K562 (cell line): Measurements from ENCODE around the gene DNAJC9. TPM values are rescaled to one million over a fixed set of nuclear protein-coding genes. Genes with fewer than 3 reads are reported as not detected.

Source experiments
- ATAC-seq: fragments of 200-7000 bp; cut with Tn5 transposase; 3 replicates; pipeline ENCODE4 v1.9.1; 2020; ENCODE audit warnings: moderate library complexity
- BruUV-seq: library from RNA; stranded (reverse); fragments of 400-500 nt; replicated peaks from 2 replicates; lab custom pipeline; 2021; lab: Mats Ljungman, UMichigan
- CTCF ChIA-PET: fragments of 300-600 bp; formaldehyde crosslinking; extraction: SDS; loops from one replicate; lab custom pipeline; 2021; ENCODE audit warnings: low intra/inter-chr PET ratio; lab: Yijun Ruan, JAX
- POLR2A ChIA-PET: fragments of 300-600, 350-650 bp; sonication (Branson Sonifier 250); formaldehyde crosslinking; extraction: SDS; loops from one replicate; lab custom pipeline; 2021; ENCODE audit warnings: antibody characterized with exemption, inconsistent platforms; lab: Yijun Ruan, JAX
- DNase-seq, 4 experiments: peaks; one replicate each; pipeline versions ENCODE4 v3.0.0 to v3.0.0-alpha.2; 2011 to 2018; ENCODE audit warnings: low spot score in 3 of 4, mixed read lengths in 3 of 4; ENCODE audit errors: extremely low read depth in 1 of 4
- FAIRE-seq: peaks from 2 replicates; lab custom pipeline; 2011; peaks lifted over from hg19 to GRCh38; lab: Jason Lieb, UNC
- H2AFZ ChIP-seq: 2 replicates; pipeline ENCODE4 v1.6.0; 2011; ENCODE audit warnings: low read depth, low read length, control low read depth, inconsistent platforms
- H3K27ac ChIP-seq: fragments of 200-600 bp; 3 replicates; pipeline ENCODE4 v1.8.0; 2011; ENCODE audit warnings: low read depth, mild to moderate bottlenecking, control low read depth, inconsistent platforms, low read length, moderate library complexity, mixed read lengths; ENCODE audit errors: extremely low read depth
- H3K27me3 ChIP-seq, 2 experiments: fragments of 300-600 bp in 1 of 2; 2 replicates in 1 of 2; 3 replicates in 1 of 2; pipeline versions ENCODE4 v1.6.0 to v1.8.0; 2011; ENCODE audit warnings: inconsistent platforms in 2 of 2, low read length in 2 of 2, mild to moderate bottlenecking in 1 of 2, mixed read lengths in 1 of 2, moderate library complexity in 1 of 2; ENCODE audit not compliant: control insufficient read depth in 2 of 2, insufficient read depth in 2 of 2
- H3K36me3 ChIP-seq: fragments of 300-600 bp; 3 replicates; pipeline ENCODE4 v1.8.0; 2011; ENCODE audit warnings: mild to moderate bottlenecking, low read length, inconsistent platforms; ENCODE audit not compliant: control insufficient read depth, insufficient read depth
- H3K4me1 ChIP-seq, 2 experiments: fragments of 200-600 bp in 1 of 2; replicated peaks in 1 of 2; 2 replicates in 1 of 2; 3 replicates in 1 of 2; pipeline versions ENCODE4 v1.5.1 to v1.8.0; 2011; ENCODE audit warnings: inconsistent platforms in 2 of 2, low read length in 2 of 2, mild to moderate bottlenecking in 1 of 2, mixed read lengths in 1 of 2, moderate library complexity in 1 of 2; ENCODE audit not compliant: control insufficient read depth in 2 of 2, insufficient read depth in 2 of 2
- H3K4me2 ChIP-seq: 2 replicates; pipeline ENCODE4 v1.6.1; 2011; ENCODE audit warnings: low read length, control low read depth, inconsistent platforms, mixed read lengths; ENCODE audit not compliant: insufficient read depth
- H3K4me3 ChIP-seq: fragments of 200-600 bp; sonication (generic), shearing (Covaris generic); 2 replicates; pipeline ENCODE4 v1.5.1; 2016; ENCODE audit warnings: control low read depth, inconsistent platforms
- H3K79me2 ChIP-seq: fragments of 200-600 bp; 3 replicates; pipeline ENCODE4 v1.8.0; 2011; ENCODE audit warnings: low read length, inconsistent platforms; ENCODE audit not compliant: control insufficient read depth, insufficient read depth
- H3K9ac ChIP-seq, 2 experiments: 2 replicates each; pipeline versions ENCODE4 v1.6.0 to v1.6.1; 2011; ENCODE audit warnings: low read depth in 2 of 2, low read length in 2 of 2, control low read depth in 1 of 2, inconsistent platforms in 1 of 2, mild to moderate bottlenecking in 1 of 2, mixed read lengths in 1 of 2; ENCODE audit not compliant: insufficient read depth in 1 of 2
- H3K9me1 ChIP-seq: one replicate; pipeline ENCODE4 v1.6.0; 2011; ENCODE audit warnings: inconsistent platforms, mild to moderate bottlenecking, low read length, moderate library complexity; ENCODE audit not compliant: control insufficient read depth, insufficient read depth
- H3K9me3 ChIP-seq: replicated peaks from 2 replicates; pipeline ENCODE4 v1.5.1; 2011; ENCODE audit warnings: low read depth, low read length, inconsistent platforms; ENCODE audit not compliant: control insufficient read depth, insufficient read depth
- H4K20me1 ChIP-seq: replicated peaks from 2 replicates; pipeline ENCODE4 v1.6.1; 2011; ENCODE audit warnings: low read length, inconsistent platforms, mixed read lengths; ENCODE audit not compliant: control insufficient read depth, insufficient read depth
- BHLHE40 ChIP-seq: IDR thresholded peaks from 2 replicates; pipeline ENCODE4 v1.6.1; 2011; ENCODE audit warnings: low read length, improper control_type of control experiment
- CBX5 ChIP-seq: IDR thresholded peaks from 2 replicates; pipeline ENCODE4 v1.6.1; 2014; ENCODE audit warnings: low read depth, borderline replicate concordance
- GTF2A2 ChIP-seq: IDR thresholded peaks from 2 replicates; pipeline ENCODE4 v1.6.1; 2016; ENCODE audit warnings: mild to moderate bottlenecking, missing genetic modification characterization, missing compliant biosample characterization
- HNRNPLL ChIP-seq: fragments of 200-400 bp; formaldehyde crosslinking; IDR thresholded peaks from 2 replicates; pipeline ENCODE4 v1.6.1; 2017; ENCODE audit warnings: low read length, low read depth, mild to moderate bottlenecking; ENCODE audit not compliant: poor library complexity, severe bottlenecking
- NR2F6 ChIP-seq: fragments of 450-650 bp; formaldehyde crosslinking; IDR thresholded peaks from 2 replicates; pipeline ENCODE4 v1.4.0; 2020; ENCODE audit warnings: mild to moderate bottlenecking
- POLR2B ChIP-seq: fragments of 450-650 bp; IDR thresholded peaks from 2 replicates; pipeline ENCODE4 v1.6.1; 2018; ENCODE audit warnings: low read depth; ENCODE audit not compliant: partially characterized antibody
- TEAD4 ChIP-seq, 2 experiments: sonication (generic) in 1 of 2; formaldehyde crosslinking in 1 of 2; IDR thresholded peaks; 2 replicates each; pipeline versions ENCODE4 v1.6.1 to v1.8.0; 2012 to 2022; ENCODE audit warnings: borderline replicate concordance in 1 of 2, inconsistent platforms in 1 of 2, low read length in 1 of 2, mild to moderate bottlenecking in 1 of 2, missing genetic modification reagents in 1 of 2
- ZFX ChIP-seq: sonication (generic); formaldehyde crosslinking; IDR thresholded peaks from 2 replicates; pipeline ENCODE4 v1.8.0; 2022; ENCODE audit warnings: mild to moderate bottlenecking, missing genetic modification reagents, moderate library complexity
- ZNF197 ChIP-seq: fragments of 200-800 bp; sonication (Bioruptor generic); IDR thresholded peaks from 2 replicates; pipeline ENCODE4 v1.6.1; 2016; ENCODE audit warnings: low read depth, missing genetic modification characterization, missing compliant biosample characterization
- ZNF232 ChIP-seq: sonication (generic); formaldehyde crosslinking; IDR thresholded peaks from 2 replicates; pipeline ENCODE4 v1.8.0; 2022; ENCODE audit warnings: mild to moderate bottlenecking, missing genetic modification reagents
- ZNF253 ChIP-seq: fragments of 250-450 bp; sonication (Bioruptor Pico); conservative IDR thresholded peaks from 2 replicates; pipeline ENCODE4 v1.6.1; 2021; ENCODE audit warnings: mild to moderate bottlenecking
- ZNF3 ChIP-seq: fragments of 250-450 bp; sonication (Bioruptor Pico); IDR thresholded peaks from 2 replicates; pipeline ENCODE4 v1.5.0; 2021; ENCODE audit warnings: mild to moderate bottlenecking, moderate library complexity
- WGBS: fragments of 100-300 bp; shearing (Covaris generic); methylation state at CpG from one replicate; pipeline ENCODE4 v1.1.6; 2016; ENCODE audit warnings: low coverage, mixed read lengths; ENCODE audit not compliant: insufficient coverage; ENCODE audit errors: missing lambda C conversion rate; 5-methylcytosine and 5-hydroxymethylcytosine counted together
- in situ Hi-C: fragments of 300-500 bp; cut with MboI; formaldehyde crosslinking; loops from 4 replicates; pipeline ENCODE4 v1.15.0; 2018; ENCODE audit warnings: inconsistent platforms, mixed read lengths
- intact Hi-C: fragments of 100-400 bp; cut with micrococcal nuclease; formaldehyde crosslinking; loops from 2 replicates; pipeline ENCODE4 v1.14.2; 2022
- polyA plus RNA-seq, 8 experiments: library from polyadenylated mRNA; depleted of rRNA in 4 of 8; stranded (reverse) in 5 of 8; unstranded in 3 of 8; fragments of >200 nt; fragmentation: Nextera tagmentation in 2 of 8; fragmentation: Illumina TruSeq in 1 of 8; extraction: Ambion mirVana in 2 of 8; extraction: Trizol in 1 of 8; gene quantifications; 2 replicates each; pipeline versions ENCODE4 v1.2.1 to v1.2.3, GENCODE V29; 2011 to 2014; ENCODE audit warnings: inconsistent platforms in 1 of 8, missing spikeins in 1 of 8
- total RNA-seq, 7 experiments: library from RNA; depleted of rRNA in 6 of 7; stranded (reverse); fragments of >200 nt in 6 of 7; fragmentation: Illumina TruSeq in 2 of 7; extraction: Trizol in 2 of 7; gene quantifications; 2 replicates each; pipeline versions ENCODE4 v1.2.1 to v1.2.3, GENCODE V29; 2011 to 2021; ENCODE audit warnings: low replicate concordance in 1 of 7
- TF ChIP-seq, protein P1 (sequence below), 3 experiments: IDR thresholded peaks in 2 of 3; conservative IDR thresholded peaks in 1 of 3; 2 replicates each; pipeline ENCODE4 v1.5.1; 2011 to 2012; ENCODE audit warnings: low read length in 3 of 3, mild to moderate bottlenecking in 3 of 3, control low read depth in 2 of 3, improper control_type of control experiment in 1 of 3, inconsistent platforms in 1 of 3, low read depth in 1 of 3, mixed read lengths in 1 of 3, moderate library complexity in 1 of 3; ENCODE audit not compliant: insufficient read depth in 2 of 3
- TF ChIP-seq, protein P2 (sequence below), 2 experiments: fragments of 200-800 bp in 1 of 2; sonication (Bioruptor generic) in 1 of 2; sonication (generic) in 1 of 2; formaldehyde crosslinking in 1 of 2; IDR thresholded peaks in 1 of 2; conservative IDR thresholded peaks in 1 of 2; 2 replicates each; pipeline versions ENCODE4 v1.5.0 to v1.6.1; 2016 to 2020; ENCODE audit warnings: missing compliant biosample characterization in 1 of 2, missing genetic modification characterization in 1 of 2, missing genetic modification reagents in 1 of 2
- TF ChIP-seq, protein P3 (sequence below): sonication (generic); formaldehyde crosslinking; IDR thresholded peaks from 2 replicates; pipeline ENCODE4 v1.8.0; 2022; ENCODE audit warnings: mild to moderate bottlenecking, missing genetic modification reagents, borderline replicate concordance

Gene DNAJC9
- total and polyA plus RNA-seq, 9 of the 15 experiments (the other 6 are each of a cell fraction or from before 2014, with no cell fraction given): 66.7 to 133 (median 102) TPM

DNA sequence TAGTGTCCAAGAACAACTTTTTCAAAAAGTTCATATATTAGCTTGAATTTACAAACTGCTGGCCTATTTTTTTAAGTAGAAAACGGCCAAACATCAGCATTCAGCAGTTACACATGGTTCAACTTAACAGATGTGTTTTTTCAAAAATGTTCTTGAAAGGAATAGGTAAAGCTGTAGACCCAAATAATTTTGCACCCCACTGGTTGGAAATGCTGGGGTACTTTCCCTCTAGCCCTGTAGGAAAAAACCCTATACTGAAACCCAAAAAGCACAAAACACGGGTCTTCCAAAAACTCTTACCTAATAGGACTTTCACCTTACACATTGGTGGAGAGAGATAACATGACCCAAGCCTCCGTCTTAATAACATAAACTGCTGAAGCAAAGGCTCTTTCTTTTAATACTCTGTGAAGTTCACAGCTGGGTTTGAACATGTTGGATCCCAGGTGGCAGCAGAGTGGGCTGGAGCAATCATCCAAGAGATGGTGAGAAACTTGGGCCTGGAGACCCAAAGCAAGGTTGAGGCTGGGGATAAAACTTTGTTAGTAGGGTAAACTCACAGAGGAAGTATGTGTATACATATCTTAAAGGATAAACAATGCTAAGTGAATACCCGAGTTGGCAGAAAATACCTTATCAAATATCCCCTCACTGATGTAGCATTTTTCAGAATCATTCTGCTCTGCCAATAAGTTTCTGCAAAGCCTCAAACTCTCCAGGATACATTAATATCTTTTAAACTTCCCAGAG lies 629 bp upstream of the DNAJC9 start:
- CTCF ChIA-PET: no interaction called here
- Histone ChIP-seq H3K79me2 (peaks cover 89% of the 10 kb centered on the region), H3K9ac (peak overlapping the region; percentile 94 to 95), H3K4me1 (peaks cover 7 to 40% of the 10 kb centered on the region in 2 experiments), H3K27ac (peak overlapping the region; percentile 95), H3K36me3 (peaks cover 63% of the 10 kb centered on the region), H3K9me3 (no peaks in the 10 kb centered on the region), H3K4me3 (peak overlapping the region; percentile 65), H3K27me3 (no peaks in the 10 kb centered on the region), H2AFZ (peak overlapping the region; percentile 91), H4K20me1 (0 out of 2 replicates have a peak, but pooled peaks cover 5% of the 10 kb centered on the region), H3K9me1 (no peaks in the 10 kb centered on the region), H3K4me2 (peak overlapping the region; percentile 91)
- DNase-seq: peak in 2 of 4 experiments; percentile 28 to 55
- in situ Hi-C loops: no loop called here
- FAIRE-seq: no peak
- intact Hi-C loops: loop anchor here (5.0 kb wide), 6 partner anchors 120 to 395 kb away; partner anchors contain the start of genes ANXA7, MYOZ1, P4HA1 and PPP3CB
- BruUV-seq: TSS peak; percentile 94
- POLR2A ChIA-PET: interaction anchor here (0.6 to 5.4 kb wide), 22 partner anchors 9 to 974 kb away, joined by 3 to 66 read pairs (median 4); partner anchors contain the start of genes ANXA7, DDIT4, P4HA1 and PPP3CB
- ATAC-seq: no peak
- WGBS: 3% methylated on average over 4 of the region's 4 CpGs
- TF ChIP-seq BHLHE40: no peak
- TF ChIP-seq POLR2B: no peak
- no peak for TF ChIP-seq CBX5
- TF ChIP-seq GTF2A2 (tag): no peak
- no peak for TF ChIP-seq ZNF197 (CRISPR knock-in tag)
- TF ChIP-seq ZNF232 (CRISPR knock-in tag): no peak
- TF ChIP-seq NR2F6: no peak
- TF ChIP-seq HNRNPLL: no peak
- TF ChIP-seq ZNF253 (CRISPR knock-in tag): no peak
- no peak for TF ChIP-seq ZFX (CRISPR knock-in tag)
- TF ChIP-seq ZNF3 (CRISPR knock-in tag): 0 out of 2 replicates have a peak, but pooled peaks have one; percentile 8
- TF ChIP-seq, protein P1, sequence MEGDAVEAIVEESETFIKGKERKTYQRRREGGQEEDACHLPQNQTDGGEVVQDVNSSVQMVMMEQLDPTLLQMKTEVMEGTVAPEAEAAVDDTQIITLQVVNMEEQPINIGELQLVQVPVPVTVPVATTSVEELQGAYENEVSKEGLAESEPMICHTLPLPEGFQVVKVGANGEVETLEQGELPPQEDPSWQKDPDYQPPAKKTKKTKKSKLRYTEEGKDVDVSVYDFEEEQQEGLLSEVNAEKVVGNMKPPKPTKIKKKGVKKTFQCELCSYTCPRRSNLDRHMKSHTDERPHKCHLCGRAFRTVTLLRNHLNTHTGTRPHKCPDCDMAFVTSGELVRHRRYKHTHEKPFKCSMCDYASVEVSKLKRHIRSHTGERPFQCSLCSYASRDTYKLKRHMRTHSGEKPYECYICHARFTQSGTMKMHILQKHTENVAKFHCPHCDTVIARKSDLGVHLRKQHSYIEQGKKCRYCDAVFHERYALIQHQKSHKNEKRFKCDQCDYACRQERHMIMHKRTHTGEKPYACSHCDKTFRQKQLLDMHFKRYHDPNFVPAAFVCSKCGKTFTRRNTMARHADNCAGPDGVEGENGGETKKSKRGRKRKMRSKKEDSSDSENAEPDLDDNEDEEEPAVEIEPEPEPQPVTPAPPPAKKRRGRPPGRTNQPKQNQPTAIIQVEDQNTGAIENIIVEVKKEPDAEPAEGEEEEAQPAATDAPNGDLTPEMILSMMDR (IDR thresholded peaks at IDR 0.05 in 2 of 3, conservative IDR thresholded peaks at IDR 0.05 in 1 of 3; ENCODE audit: insufficient read depth in 2 of 3, low read depth in 1 of 3, low read length in 3 of 3): 0 out of 6 replicates have a peak, but pooled peaks of 1 of the 3 experiments have one; percentile 1
- peak; percentile 6; the same call in 1 of the 2 replicates for TF ChIP-seq TEAD4 (IDR thresholded peaks at IDR 0.05; ENCODE audit: low read length)
- TF ChIP-seq TEAD4 (CRISPR knock-in tag; IDR thresholded peaks at IDR 0.05; ENCODE audit: borderline replicate concordance): no peak
- TF ChIP-seq, protein P2, sequence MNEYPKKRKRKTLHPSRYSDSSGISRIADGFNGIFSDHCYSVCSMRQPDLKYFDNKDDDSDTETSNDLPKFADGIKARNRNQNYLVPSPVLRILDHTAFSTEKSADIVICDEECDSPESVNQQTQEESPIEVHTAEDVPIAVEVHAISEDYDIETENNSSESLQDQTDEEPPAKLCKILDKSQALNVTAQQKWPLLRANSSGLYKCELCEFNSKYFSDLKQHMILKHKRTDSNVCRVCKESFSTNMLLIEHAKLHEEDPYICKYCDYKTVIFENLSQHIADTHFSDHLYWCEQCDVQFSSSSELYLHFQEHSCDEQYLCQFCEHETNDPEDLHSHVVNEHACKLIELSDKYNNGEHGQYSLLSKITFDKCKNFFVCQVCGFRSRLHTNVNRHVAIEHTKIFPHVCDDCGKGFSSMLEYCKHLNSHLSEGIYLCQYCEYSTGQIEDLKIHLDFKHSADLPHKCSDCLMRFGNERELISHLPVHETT (CRISPR knock-in tag; conservative IDR thresholded peaks at IDR 0.05 in 1 of 2, IDR thresholded peaks at IDR 0.05 in 1 of 2): 0 out of 4 replicates have a peak, but pooled peaks of 1 of the 2 experiments have one; percentile 8
- TF ChIP-seq, protein P3, sequence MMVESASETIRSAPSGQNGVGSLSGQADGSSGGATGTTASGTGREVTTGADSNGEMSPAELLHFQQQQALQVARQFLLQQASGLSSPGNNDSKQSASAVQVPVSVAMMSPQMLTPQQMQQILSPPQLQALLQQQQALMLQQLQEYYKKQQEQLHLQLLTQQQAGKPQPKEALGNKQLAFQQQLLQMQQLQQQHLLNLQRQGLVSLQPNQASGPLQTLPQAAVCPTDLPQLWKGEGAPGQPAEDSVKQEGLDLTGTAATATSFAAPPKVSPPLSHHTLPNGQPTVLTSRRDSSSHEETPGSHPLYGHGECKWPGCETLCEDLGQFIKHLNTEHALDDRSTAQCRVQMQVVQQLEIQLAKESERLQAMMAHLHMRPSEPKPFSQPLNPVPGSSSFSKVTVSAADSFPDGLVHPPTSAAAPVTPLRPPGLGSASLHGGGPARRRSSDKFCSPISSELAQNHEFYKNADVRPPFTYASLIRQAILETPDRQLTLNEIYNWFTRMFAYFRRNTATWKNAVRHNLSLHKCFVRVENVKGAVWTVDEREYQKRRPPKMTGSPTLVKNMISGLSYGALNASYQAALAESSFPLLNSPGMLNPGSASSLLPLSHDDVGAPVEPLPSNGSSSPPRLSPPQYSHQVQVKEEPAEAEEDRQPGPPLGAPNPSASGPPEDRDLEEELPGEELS (CRISPR knock-in tag): no peak
